Fibroblast of mammary gland (primary cell): ENCODE measurements around the gene SLC66A2.

Experiments used
- DNase-seq: peaks from one replicate; pipeline ENCODE4 v3.0.0-alpha.2; 2010; ENCODE audit warnings: low read depth
- H3K4me3 ChIP-seq: 2 replicates; pipeline ENCODE4 v1.5.1; 2011; ENCODE audit warnings: low read depth, mild to moderate bottlenecking, low read length, moderate library complexity; ENCODE audit not compliant: control insufficient read depth
- TF ChIP-seq, protein P1 (sequence below): conservative IDR thresholded peaks from 2 replicates; pipeline ENCODE4 v1.5.1; 2011; ENCODE audit warnings: low read depth, low read length, inconsistent platforms; ENCODE audit not compliant: control insufficient read depth, insufficient read depth

SLC66A2 gene

DNA sequence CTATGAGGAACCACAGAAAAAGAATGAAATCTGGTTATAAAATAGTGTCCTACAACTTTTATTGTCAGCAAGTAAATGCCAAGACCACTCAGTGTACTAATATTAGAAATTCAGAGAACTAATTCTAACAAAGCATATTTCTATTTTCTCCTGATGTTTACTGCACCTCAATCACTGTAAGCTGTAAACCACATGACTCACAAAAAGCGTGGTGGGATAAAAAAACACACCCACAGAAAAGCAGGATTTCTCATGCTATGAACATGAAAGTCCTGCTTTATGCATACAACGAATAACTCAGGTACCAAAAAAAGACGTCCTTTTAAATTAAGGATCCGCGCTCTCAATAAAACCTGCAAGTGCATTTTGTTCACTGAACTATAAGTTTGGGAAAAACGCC is 36.1 kb upstream of the SLC66A2 start:
- peak overlapping the region; percentile 74 for H3K4me3 ChIP-seq
- peak; percentile 43 for DNase-seq
- TF ChIP-seq, protein P1, sequence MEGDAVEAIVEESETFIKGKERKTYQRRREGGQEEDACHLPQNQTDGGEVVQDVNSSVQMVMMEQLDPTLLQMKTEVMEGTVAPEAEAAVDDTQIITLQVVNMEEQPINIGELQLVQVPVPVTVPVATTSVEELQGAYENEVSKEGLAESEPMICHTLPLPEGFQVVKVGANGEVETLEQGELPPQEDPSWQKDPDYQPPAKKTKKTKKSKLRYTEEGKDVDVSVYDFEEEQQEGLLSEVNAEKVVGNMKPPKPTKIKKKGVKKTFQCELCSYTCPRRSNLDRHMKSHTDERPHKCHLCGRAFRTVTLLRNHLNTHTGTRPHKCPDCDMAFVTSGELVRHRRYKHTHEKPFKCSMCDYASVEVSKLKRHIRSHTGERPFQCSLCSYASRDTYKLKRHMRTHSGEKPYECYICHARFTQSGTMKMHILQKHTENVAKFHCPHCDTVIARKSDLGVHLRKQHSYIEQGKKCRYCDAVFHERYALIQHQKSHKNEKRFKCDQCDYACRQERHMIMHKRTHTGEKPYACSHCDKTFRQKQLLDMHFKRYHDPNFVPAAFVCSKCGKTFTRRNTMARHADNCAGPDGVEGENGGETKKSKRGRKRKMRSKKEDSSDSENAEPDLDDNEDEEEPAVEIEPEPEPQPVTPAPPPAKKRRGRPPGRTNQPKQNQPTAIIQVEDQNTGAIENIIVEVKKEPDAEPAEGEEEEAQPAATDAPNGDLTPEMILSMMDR: no peak

DNA sequence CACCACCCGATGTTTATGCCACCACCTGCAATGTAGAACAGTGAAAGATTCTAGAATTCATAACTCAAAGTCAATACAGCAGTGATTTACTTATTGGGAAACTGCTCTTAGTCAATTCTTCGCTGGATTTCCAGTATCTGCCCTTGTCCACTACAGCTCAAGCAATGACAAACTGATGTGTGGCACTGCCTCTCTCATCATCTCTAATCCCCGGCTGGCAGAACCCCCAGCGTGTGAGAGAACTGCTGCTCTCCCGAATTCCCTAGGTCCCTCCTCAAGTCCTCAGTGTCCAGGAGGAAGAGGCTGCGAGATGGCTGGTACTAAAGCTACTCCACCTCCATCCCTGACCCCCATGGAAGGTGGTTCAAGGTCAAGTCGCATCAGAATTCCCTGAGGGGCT is 35.3 kb upstream of the SLC66A2 start:
- peak overlapping the region; percentile 74 for H3K4me3 ChIP-seq
- DNase-seq: no peak
- TF ChIP-seq, protein P1: no peak

DNA sequence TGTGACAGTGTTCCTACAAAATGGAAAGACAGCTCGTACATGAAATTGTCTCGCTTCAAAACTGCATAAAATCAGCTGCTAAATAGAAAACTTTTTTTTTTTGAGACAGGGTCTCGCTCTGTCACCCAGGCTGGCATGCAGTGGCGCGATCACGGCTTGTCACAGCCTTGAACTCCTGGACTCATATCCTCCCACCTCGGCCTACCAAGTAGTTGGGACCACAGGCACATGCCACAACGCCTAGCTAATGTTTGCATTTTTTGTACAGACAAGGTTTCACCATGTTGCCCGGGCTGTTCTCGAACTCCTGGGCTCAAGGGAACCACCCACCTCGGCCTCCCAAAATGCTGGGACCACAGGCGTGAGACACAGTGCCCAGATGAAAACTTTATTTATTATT is 33.7 kb upstream of the SLC66A2 start:
- no peak overlapping the region for H3K4me3 ChIP-seq
- no peak for DNase-seq
- TF ChIP-seq, protein P1: no peak

DNA sequence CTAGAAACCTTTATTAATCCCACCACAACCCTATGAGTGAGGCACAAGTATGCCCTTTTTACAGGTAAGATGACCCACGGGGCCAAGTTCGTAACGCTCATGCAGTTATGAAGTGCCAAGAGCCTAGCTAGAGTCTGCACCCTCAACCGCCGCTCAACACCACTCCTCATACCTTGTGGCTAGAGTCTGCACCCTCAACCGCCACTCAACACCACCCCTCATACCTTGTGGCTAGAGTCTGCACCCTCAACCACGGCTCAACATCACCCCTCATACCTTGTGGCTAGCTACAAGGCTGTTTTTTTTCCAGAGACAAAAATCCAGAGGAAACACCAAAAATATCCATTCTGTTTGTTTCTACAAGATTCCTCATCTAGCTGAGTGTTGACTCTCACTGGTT is 32.3 kb upstream of the SLC66A2 start:
- no peak for DNase-seq
- TF ChIP-seq, protein P1: no peak

DNA sequence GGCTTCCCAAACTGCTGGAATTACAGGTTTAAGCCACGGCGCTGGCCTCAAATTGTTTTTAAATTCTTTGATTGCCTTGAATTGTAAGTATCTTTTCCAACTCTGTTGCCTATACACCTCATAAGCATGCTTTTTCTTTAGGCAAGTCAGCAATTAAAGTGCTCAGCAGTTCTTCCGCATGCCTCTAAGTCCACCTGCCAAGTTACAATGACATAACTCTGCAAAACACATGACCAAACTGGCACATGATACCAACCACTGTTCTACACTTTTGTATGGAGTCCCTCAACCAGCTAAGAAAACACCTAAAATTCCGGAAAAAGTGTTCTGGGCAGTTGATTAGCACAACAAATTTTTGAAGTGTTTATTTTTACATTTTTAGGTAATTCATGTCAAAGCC is 31.8 kb upstream of the SLC66A2 start:
- TF ChIP-seq, protein P1: no peak
- no peak for DNase-seq

More for the DNA sequence above, 32.3 kb upstream of the SLC66A2 start:
- no peak overlapping the region for H3K4me3 ChIP-seq

DNA sequence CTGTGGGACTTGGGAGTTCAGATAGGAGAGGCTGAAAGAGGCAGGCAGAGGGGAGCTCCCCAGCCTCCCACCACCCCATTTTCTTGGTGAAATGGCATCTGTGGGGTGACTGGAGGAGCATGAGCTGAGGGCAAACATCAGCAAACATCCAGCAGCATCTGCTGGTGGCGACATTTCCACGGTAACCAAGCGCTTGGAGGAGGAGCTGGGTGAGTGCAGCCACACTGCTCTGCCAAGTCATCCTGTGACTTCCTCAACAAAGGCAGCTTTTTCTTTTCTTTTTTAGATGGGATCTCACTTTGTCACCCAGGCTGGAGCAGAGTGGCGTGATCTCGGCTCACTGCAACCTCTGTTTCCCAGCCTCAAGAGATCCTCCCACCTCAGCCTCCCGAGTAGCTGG is 31.3 kb upstream of the SLC66A2 start:
- no peak overlapping the region for H3K4me3 ChIP-seq
- TF ChIP-seq, protein P1: no peak
- peak; percentile 45 for DNase-seq

More for the DNA sequence above, 31.8 kb upstream of the SLC66A2 start:
- no peak overlapping the region for H3K4me3 ChIP-seq

DNA sequence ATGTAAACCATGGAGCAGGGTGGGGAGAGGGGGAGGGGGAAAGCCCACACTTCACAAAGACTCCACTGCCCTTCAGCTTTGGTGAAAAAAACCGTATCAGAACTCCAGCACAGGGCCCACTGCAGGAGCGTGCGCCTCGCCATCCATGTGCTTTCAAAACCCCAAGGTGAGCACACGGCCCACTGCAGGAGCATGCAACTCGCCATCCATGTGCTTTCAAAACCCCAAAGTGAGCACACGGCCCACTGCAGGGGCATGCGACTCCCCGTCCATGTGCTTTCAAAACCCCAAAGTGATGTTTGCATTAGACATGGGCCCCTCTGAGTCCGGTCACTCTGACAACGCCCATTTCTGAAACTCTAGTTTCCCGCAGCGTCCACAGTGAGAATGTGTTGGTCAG is 29.1 kb upstream of the SLC66A2 start:
- H3K4me3 ChIP-seq: no peak overlapping the region
- no peak for DNase-seq
- TF ChIP-seq, protein P1: no peak
